ENCODE measurements around the gene AR. TPM values are rescaled to one million over a fixed set of nuclear protein-coding genes. Genes with fewer than 3 reads are reported as not detected.

AR gene
- total RNA-seq, 1 experiment from 2014 or later = 0.05 TPM

DNA sequence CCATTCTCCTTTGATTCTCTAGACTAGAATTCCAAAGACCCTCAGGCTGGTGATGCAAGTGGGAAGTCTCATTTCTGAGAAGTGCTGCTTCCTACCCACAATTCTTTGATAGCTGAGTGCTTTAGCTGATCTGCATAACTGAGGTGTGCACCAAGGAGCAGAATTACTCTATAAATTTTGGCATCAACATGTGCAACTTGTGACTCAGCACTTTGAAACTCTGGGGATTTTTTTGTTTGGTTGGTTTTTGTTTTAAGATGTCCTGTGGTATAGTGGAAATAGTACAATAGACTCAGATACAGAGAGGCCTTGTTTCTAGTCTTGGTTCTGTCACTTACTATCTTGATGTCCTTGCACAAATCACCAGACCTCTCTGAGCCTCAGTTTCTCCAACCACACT, 148.4 kb downstream of the AR start:
- POLR2A ChIA-PET = no interaction called here
- no peaks in the 10 kb centered on the region for H3K4me1 ChIP-seq (ENCODE audit: control insufficient read depth, insufficient read depth, low read length)
- H3K36me3 ChIP-seq (ENCODE audit: control insufficient read depth, insufficient read depth, low read length) = no peaks in the 10 kb centered on the region
- DNase-seq (ENCODE audit: low read depth, low spot score) (no peak), ATAC-seq (no peak)
- no peak overlapping the region for H3K27ac ChIP-seq (ENCODE audit: low read length)
- no TSS peak for BruUV-seq (replicated peaks)
- no peak for TF ChIP-seq TCF7L2 (IDR thresholded peaks at IDR 0.05; ENCODE audit: low read depth, low read length)
- TF ChIP-seq SIN3A (IDR thresholded peaks at IDR 0.05; ENCODE audit: borderline replicate concordance, insufficient read depth, low read depth, low read length) = no peak
- no peak for TF ChIP-seq POLR2AphosphoS5 (IDR thresholded peaks at IDR 0.05; ENCODE audit: low read depth, low read length)
- TF ChIP-seq REST (IDR thresholded peaks at IDR 0.05; ENCODE audit: insufficient read depth in 1 of 2, low read depth in 2 of 2, low read length in 1 of 2) = no peak
- no peak for TF ChIP-seq CTCF (IDR thresholded peaks at IDR 0.05)
- no peaks in the 10 kb centered on the region for H3K27me3 ChIP-seq (ENCODE audit: control insufficient read depth, insufficient read depth, low read length)
- CTCF ChIA-PET = no interaction called here
- H3K9me3 ChIP-seq (ENCODE audit: control insufficient read depth, insufficient read depth, low read depth, low read length) = no peaks in the 10 kb centered on the region
- H3K4me3 ChIP-seq (ENCODE audit: low read depth in 2 of 2, low read length in 2 of 2) = no peak overlapping the region
- in situ Hi-C loops (cut with HindIII; ENCODE audit: low pct_unique_long_range_greater_than_20kb, low sequenced_read_pairs) = no loop called here
- intact Hi-C loops (cut with micrococcal nuclease; ENCODE audit: unreplicated experiment) = no loop called here

DNA sequence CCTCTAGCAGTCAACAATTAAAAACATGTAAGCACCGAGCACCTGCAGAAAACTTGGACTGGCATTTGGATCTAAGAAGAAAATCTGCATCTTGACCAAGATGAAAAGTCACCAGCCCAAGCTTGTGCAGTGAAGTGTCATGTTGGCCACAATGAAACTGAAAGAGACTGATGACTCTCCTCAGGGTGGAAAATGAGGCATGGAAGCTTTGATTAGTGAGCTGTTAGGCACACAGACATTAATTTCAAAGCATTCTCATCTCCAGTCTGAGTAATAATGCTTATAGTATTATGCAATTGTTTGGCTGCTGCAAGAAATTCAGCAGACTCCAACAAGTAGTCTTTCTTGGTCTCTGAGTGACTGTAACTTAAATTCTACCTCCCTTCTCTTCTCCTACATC, 150.1 kb downstream of the AR start:
- BruUV-seq (replicated peaks) = no TSS peak
- POLR2A ChIA-PET = no interaction called here
- H3K27ac ChIP-seq (ENCODE audit: low read length) = no peak overlapping the region
- H3K4me1 ChIP-seq (ENCODE audit: control insufficient read depth, insufficient read depth, low read length) = no peaks in the 10 kb centered on the region
- in situ Hi-C loops (cut with HindIII; ENCODE audit: low pct_unique_long_range_greater_than_20kb, low sequenced_read_pairs) (no loop called here), intact Hi-C loops (cut with micrococcal nuclease; ENCODE audit: unreplicated experiment) (no loop called here)
- H3K9me3 ChIP-seq (ENCODE audit: control insufficient read depth, insufficient read depth, low read depth, low read length) = no peaks in the 10 kb centered on the region
- CTCF ChIA-PET = no interaction called here
- ATAC-seq (no peak), DNase-seq (ENCODE audit: low read depth, low spot score) (no peak)
- no peaks in the 10 kb centered on the region for H3K27me3 ChIP-seq (ENCODE audit: control insufficient read depth, insufficient read depth, low read length)
- TF ChIP-seq CTCF (IDR thresholded peaks at IDR 0.05) (no peak), REST (IDR thresholded peaks at IDR 0.05; ENCODE audit: insufficient read depth in 1 of 2, low read depth in 2 of 2, low read length in 1 of 2) (no peak), SIN3A (IDR thresholded peaks at IDR 0.05; ENCODE audit: borderline replicate concordance, insufficient read depth, low read depth, low read length) (no peak), POLR2AphosphoS5 (IDR thresholded peaks at IDR 0.05; ENCODE audit: low read depth, low read length) (no peak), TCF7L2 (IDR thresholded peaks at IDR 0.05; ENCODE audit: low read depth, low read length) (no peak)
- H3K4me3 ChIP-seq (ENCODE audit: low read depth in 2 of 2, low read length in 2 of 2) = no peak overlapping the region
- no peaks in the 10 kb centered on the region for H3K36me3 ChIP-seq (ENCODE audit: control insufficient read depth, insufficient read depth, low read length)

All from Panc1 (cell line).